GM19467 (cell line): ENCODE results near the gene LSS.
A peak's percentile ranks its signal among the peaks of the same experiment; 100 is the strongest.
"Not testable (repeated sequence)": the region's sequence is repeated elsewhere in the genome, so short reads cannot be mapped to it uniquely, and the experiment has no call there.

Experiments used
- ATAC-seq: cut with Tn5 transposase; IDR thresholded peaks from one replicate; pipeline ENCODE4 v1.9.1; 2021; ENCODE audit warnings: mild to moderate bottlenecking, moderate library complexity; ENCODE audit not compliant: unreplicated experiment

Gene LSS

GRCh38 chr21:46246345-46246744, 17.8 kb upstream of the LSS start:
- no peak for ATAC-seq

- ATAC-seq: no peak
Measured at GRCh38 chr21:46245213-46245915, 16.8 kb upstream of the LSS start.

GRCh38 chr21:46244602-46245001, 16.0 kb upstream of the LSS start:
- ATAC-seq: no peak

- no peak for ATAC-seq
Measured at GRCh38 chr21:46243960-46244361, 15.4 kb upstream of the LSS start.

GRCh38 chr21:46243325-46243724, 14.8 kb upstream of the LSS start:
- no peak for ATAC-seq

GRCh38 chr21:46241577-46241976, 13.0 kb upstream of the LSS start:
- not testable (repeated sequence) for ATAC-seq

- no peak for ATAC-seq
Measured at GRCh38 chr21:46239817-46240325, 11.3 kb upstream of the LSS start.

GRCh38 chr21:46237474-46237873, 8.9 kb upstream of the LSS start:
- no peak for ATAC-seq

- no peak for ATAC-seq
Measured at GRCh38 chr21:46234436-46234950, 5.9 kb upstream of the LSS start.

- ATAC-seq: no peak
Measured at GRCh38 chr21:46229923-46230260, 1.3 kb upstream of the LSS start.

- peak; percentile 14 for ATAC-seq
Measured at GRCh38 chr21:46229133-46229922, 754 bp upstream of the LSS start.

GRCh38 chr21:46227811-46228344, 696 bp downstream of the LSS start:
- ATAC-seq: no peak

- no peak for ATAC-seq
Measured at GRCh38 chr21:46226920-46227599, 1.5 kb downstream of the LSS start.

GRCh38 chr21:46226146-46226545, 2.4 kb downstream of the LSS start:
- ATAC-seq: no peak

- ATAC-seq: not testable (repeated sequence)
Measured at GRCh38 chr21:46223661-46224060, 4.9 kb downstream of the LSS start.

- no peak for ATAC-seq
Measured at GRCh38 chr21:46223217-46223616, 5.4 kb downstream of the LSS start.

GRCh38 chr21:46222436-46223116, 6.0 kb downstream of the LSS start:
- no peak for ATAC-seq

- no peak for ATAC-seq
Measured at GRCh38 chr21:46221664-46222435, 6.7 kb downstream of the LSS start.

GRCh38 chr21:46220847-46221246, 7.7 kb downstream of the LSS start:
- no peak for ATAC-seq

GRCh38 chr21:46220275-46220810, 8.2 kb downstream of the LSS start:
- no peak for ATAC-seq
